Osteoblast (primary cell): Measurements from ENCODE around the gene PLXNC1. TPM values are rescaled to one million over a fixed set of nuclear protein-coding genes. Genes with fewer than 3 reads are reported as not detected.
A peak's percentile ranks its signal among the peaks of the same experiment; 100 is the strongest.

ENCODE experiments used
- DNase-seq: peaks from one replicate; pipeline ENCODE4 v3.0.0; 2011; ENCODE audit warnings: low spot score, mixed read lengths; ENCODE audit not compliant: insufficient read length; ENCODE audit errors: missing footprints
- H2AFZ ChIP-seq: 2 replicates; pipeline ENCODE4 v1.6.0; 2011; ENCODE audit warnings: mild to moderate bottlenecking, low read length
- H3K27ac ChIP-seq: 2 replicates; pipeline ENCODE4 v1.5.1; 2011; ENCODE audit warnings: mild to moderate bottlenecking, low read depth, low read length, moderate library complexity
- H3K27me3 ChIP-seq: 2 replicates; pipeline ENCODE4 v1.6.0; 2012; ENCODE audit warnings: mild to moderate bottlenecking, control low read depth, inconsistent platforms, low read length, moderate library complexity; ENCODE audit not compliant: insufficient read depth
- H3K36me3 ChIP-seq: 2 replicates; pipeline ENCODE4 v1.5.1; 2011; ENCODE audit warnings: mild to moderate bottlenecking, low read length, control low read depth, moderate library complexity; ENCODE audit not compliant: insufficient read depth
- H3K4me1 ChIP-seq: 2 replicates; pipeline ENCODE4 v1.5.1; 2011; ENCODE audit warnings: mild to moderate bottlenecking, low read length, control low read depth, moderate library complexity; ENCODE audit not compliant: insufficient read depth
- H3K4me2 ChIP-seq: 2 replicates; pipeline ENCODE4 v1.6.0; 2011; ENCODE audit warnings: mild to moderate bottlenecking, low read length; ENCODE audit not compliant: insufficient read depth
- H3K4me3 ChIP-seq: fragments of 200-600 bp; sonication (generic); 3 replicates; pipeline ENCODE4 v1.5.1; 2012; ENCODE audit warnings: mild to moderate bottlenecking, low read length, inconsistent platforms; ENCODE audit not compliant: insufficient read depth
- H3K79me2 ChIP-seq: 2 replicates; pipeline ENCODE4 v1.6.0; 2012; ENCODE audit warnings: mild to moderate bottlenecking, low read length, control low read depth, inconsistent platforms; ENCODE audit not compliant: insufficient read depth
- H3K9me3 ChIP-seq: 2 replicates; pipeline ENCODE4 v1.5.1; 2011; ENCODE audit warnings: low read depth, low read length, control low read depth
- H4K20me1 ChIP-seq: 2 replicates; pipeline ENCODE4 v1.6.0; 2012; ENCODE audit warnings: mild to moderate bottlenecking, low read length, control low read depth; ENCODE audit not compliant: insufficient read depth
- total RNA-seq: library from RNA; depleted of rRNA; stranded (reverse); fragments of >200 nt; gene quantifications from 2 replicates; pipeline ENCODE4 v1.2.3, GENCODE V29; 2012
- TF ChIP-seq, protein P1 (sequence below): IDR thresholded peaks from 2 replicates; pipeline ENCODE4 v1.5.1; 2011; ENCODE audit warnings: mild to moderate bottlenecking, low read depth, low read length, moderate library complexity; ENCODE audit errors: extremely low read depth

PLXNC1 gene
- total RNA-seq, 1 donor: 3.3 TPM

DNA sequence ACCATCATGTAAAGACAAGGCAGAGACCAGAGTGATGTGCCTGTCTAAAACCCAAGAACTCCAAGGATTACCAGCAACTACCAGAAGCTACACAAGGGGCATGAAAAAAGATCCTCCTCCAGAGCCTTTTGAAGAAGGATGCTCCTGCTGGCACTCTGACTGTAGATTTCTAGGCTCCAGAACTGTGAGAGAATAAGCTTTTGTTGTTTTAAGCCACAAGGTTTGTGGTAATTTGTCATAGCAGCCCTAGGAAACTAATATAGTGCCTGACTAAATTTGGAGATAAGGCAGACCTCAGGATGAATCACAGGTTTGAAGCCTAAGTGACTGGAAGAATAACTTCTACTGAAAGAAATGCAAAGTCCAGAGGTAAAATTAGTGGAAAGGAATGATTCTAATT, 178.3 kb downstream of the PLXNC1 start:
- Histone ChIP-seq H3K27ac (peak overlapping the region; percentile 8), H3K4me1 (peaks cover 24% of the 10 kb centered on the region), H3K36me3 (peaks cover 6% of the 10 kb centered on the region), H3K27me3 (no peaks in the 10 kb centered on the region), H4K20me1 (no peaks in the 10 kb centered on the region), H3K4me3 (no peak overlapping the region), H3K4me2 (peak overlapping the region; percentile 24), H3K9me3 (no peaks in the 10 kb centered on the region), H3K79me2 (no peaks in the 10 kb centered on the region), H2AFZ (no peak overlapping the region)
- TF ChIP-seq, protein P1, sequence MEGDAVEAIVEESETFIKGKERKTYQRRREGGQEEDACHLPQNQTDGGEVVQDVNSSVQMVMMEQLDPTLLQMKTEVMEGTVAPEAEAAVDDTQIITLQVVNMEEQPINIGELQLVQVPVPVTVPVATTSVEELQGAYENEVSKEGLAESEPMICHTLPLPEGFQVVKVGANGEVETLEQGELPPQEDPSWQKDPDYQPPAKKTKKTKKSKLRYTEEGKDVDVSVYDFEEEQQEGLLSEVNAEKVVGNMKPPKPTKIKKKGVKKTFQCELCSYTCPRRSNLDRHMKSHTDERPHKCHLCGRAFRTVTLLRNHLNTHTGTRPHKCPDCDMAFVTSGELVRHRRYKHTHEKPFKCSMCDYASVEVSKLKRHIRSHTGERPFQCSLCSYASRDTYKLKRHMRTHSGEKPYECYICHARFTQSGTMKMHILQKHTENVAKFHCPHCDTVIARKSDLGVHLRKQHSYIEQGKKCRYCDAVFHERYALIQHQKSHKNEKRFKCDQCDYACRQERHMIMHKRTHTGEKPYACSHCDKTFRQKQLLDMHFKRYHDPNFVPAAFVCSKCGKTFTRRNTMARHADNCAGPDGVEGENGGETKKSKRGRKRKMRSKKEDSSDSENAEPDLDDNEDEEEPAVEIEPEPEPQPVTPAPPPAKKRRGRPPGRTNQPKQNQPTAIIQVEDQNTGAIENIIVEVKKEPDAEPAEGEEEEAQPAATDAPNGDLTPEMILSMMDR: no peak
- DNase-seq: peak; percentile 55

DNA sequence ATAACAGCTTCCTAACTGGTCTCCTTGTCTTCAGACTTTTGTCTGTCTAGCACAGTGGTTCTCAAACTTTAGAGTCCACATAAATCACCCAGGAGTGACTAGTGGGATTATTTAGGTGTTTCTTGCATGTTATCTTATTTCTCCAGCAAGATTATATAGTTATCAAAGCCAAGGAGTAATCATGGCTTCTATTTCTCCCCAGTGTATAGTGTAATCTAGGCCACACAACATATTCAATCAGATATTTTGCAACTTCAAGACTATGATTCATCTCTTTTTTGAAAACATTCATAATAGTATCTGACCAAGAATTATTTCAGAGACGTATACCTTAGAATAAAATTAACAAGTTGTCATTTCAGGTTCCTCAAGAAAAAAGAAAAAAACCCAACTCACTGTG, 179.4 kb downstream of the PLXNC1 start:
- no peaks in the 10 kb centered on the region for H3K79me2 ChIP-seq
- DNase-seq: no peak
- no peak overlapping the region for H3K4me3 ChIP-seq
- TF ChIP-seq, protein P1: no peak
- no peak overlapping the region for H2AFZ ChIP-seq
- H3K9me3 ChIP-seq: no peaks in the 10 kb centered on the region
- H3K4me1 ChIP-seq: peaks cover 24% of the 10 kb centered on the region
- H3K27me3 ChIP-seq: no peaks in the 10 kb centered on the region
- H4K20me1 ChIP-seq: no peaks in the 10 kb centered on the region
- no peaks in the 10 kb centered on the region for H3K36me3 ChIP-seq
- no peak overlapping the region for H3K4me2 ChIP-seq
- H3K27ac ChIP-seq: no peak overlapping the region

DNA sequence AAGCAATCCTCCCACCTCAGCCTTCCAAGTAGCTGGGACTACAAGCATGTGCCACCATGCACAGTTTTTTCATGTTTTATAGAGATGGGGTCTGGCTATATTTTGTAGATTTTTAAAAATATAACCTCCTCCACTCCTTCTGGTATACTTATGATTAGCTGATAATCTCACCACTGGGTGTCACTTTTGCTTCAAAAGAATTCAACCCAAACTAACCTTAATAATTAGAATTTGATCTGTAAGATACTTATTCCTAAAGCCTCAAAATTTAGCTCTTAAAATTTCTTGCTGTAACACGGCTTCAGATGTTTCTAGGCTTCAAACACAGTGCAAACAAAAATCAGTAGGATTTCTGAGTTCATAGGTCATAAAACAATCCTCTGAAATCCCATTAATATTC, 181.0 kb downstream of the PLXNC1 start:
- no peak for DNase-seq
- Histone ChIP-seq H3K4me2 (no peak overlapping the region), H3K36me3 (no peaks in the 10 kb centered on the region), H3K4me3 (no peak overlapping the region), H4K20me1 (no peaks in the 10 kb centered on the region), H3K9me3 (no peaks in the 10 kb centered on the region), H3K79me2 (no peaks in the 10 kb centered on the region), H3K4me1 (peaks cover 24% of the 10 kb centered on the region), H2AFZ (no peak overlapping the region), H3K27ac (no peak overlapping the region), H3K27me3 (no peaks in the 10 kb centered on the region)
- TF ChIP-seq, protein P1: no peak

DNA sequence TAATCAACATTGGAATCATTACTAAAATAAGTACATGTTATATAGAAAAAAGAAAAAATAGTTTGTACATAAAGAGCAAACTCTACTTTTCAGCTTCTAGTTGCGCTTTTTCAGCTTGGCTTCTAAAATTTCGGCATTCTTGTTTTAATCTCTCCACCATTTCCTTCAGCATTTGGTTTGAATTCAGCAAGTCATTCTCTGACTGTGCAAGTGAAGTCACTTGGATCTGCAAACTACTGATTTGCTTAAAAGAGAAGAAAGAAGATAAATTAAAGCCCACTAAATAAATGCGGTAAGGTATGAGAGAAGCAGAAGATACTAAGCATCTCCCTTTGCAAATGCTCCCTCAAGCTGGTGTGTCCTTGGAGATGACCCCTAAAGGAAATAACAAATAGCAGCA, 185.0 kb downstream of the PLXNC1 start:
- H3K4me2 ChIP-seq: no peak overlapping the region
- TF ChIP-seq, protein P1: no peak
- H3K4me1 ChIP-seq: no peaks in the 10 kb centered on the region
- H3K36me3 ChIP-seq: no peaks in the 10 kb centered on the region
- H3K79me2 ChIP-seq: no peaks in the 10 kb centered on the region
- DNase-seq: no peak
- no peaks in the 10 kb centered on the region for H4K20me1 ChIP-seq
- H2AFZ ChIP-seq: no peak overlapping the region
- no peaks in the 10 kb centered on the region for H3K9me3 ChIP-seq
- H3K27me3 ChIP-seq: no peaks in the 10 kb centered on the region
- no peak overlapping the region for H3K4me3 ChIP-seq
- no peak overlapping the region for H3K27ac ChIP-seq
